K562 (cell line): Measurements from ENCODE around the gene DUS3L. TPM values are rescaled to one million over a fixed set of nuclear protein-coding genes. Genes with fewer than 3 reads are reported as not detected.
"Not testable (repeated sequence)": the region's sequence is repeated elsewhere in the genome, so short reads cannot be mapped to it uniquely, and the experiment has no call there.

Experiments
- ATAC-seq: fragments of 200-7000 bp; cut with Tn5 transposase; 3 replicates; pipeline ENCODE4 v1.9.1; 2020; ENCODE audit warnings: moderate library complexity
- BruUV-seq: library from RNA; stranded (reverse); fragments of 400-500 nt; replicated peaks from 2 replicates; lab custom pipeline; 2021; lab: Mats Ljungman, UMichigan
- CTCF ChIA-PET: fragments of 300-600 bp; formaldehyde crosslinking; extraction: SDS; loops from one replicate; lab custom pipeline; 2021; ENCODE audit warnings: low intra/inter-chr PET ratio; lab: Yijun Ruan, JAX
- POLR2A ChIA-PET: fragments of 300-600, 350-650 bp; sonication (Branson Sonifier 250); formaldehyde crosslinking; extraction: SDS; loops from one replicate; lab custom pipeline; 2021; ENCODE audit warnings: antibody characterized with exemption, inconsistent platforms; lab: Yijun Ruan, JAX
- DNase-seq, 4 experiments: peaks; one replicate each; pipeline versions ENCODE4 v3.0.0 to v3.0.0-alpha.2; 2011 to 2018; ENCODE audit warnings: low spot score in 3 of 4, mixed read lengths in 3 of 4; ENCODE audit errors: extremely low read depth in 1 of 4
- FAIRE-seq: peaks from 2 replicates; lab custom pipeline; 2011; peaks lifted over from hg19 to GRCh38; lab: Jason Lieb, UNC
- H2AFZ ChIP-seq: 2 replicates; pipeline ENCODE4 v1.6.0; 2011; ENCODE audit warnings: low read depth, low read length, control low read depth, inconsistent platforms
- H3K27ac ChIP-seq: fragments of 200-600 bp; 3 replicates; pipeline ENCODE4 v1.8.0; 2011; ENCODE audit warnings: low read depth, mild to moderate bottlenecking, control low read depth, inconsistent platforms, low read length, moderate library complexity, mixed read lengths; ENCODE audit errors: extremely low read depth
- H3K27me3 ChIP-seq, 2 experiments: fragments of 300-600 bp in 1 of 2; 2 replicates in 1 of 2; 3 replicates in 1 of 2; pipeline versions ENCODE4 v1.6.0 to v1.8.0; 2011; ENCODE audit warnings: inconsistent platforms in 2 of 2, low read length in 2 of 2, mild to moderate bottlenecking in 1 of 2, mixed read lengths in 1 of 2, moderate library complexity in 1 of 2; ENCODE audit not compliant: control insufficient read depth in 2 of 2, insufficient read depth in 2 of 2
- H3K36me3 ChIP-seq: fragments of 300-600 bp; 3 replicates; pipeline ENCODE4 v1.8.0; 2011; ENCODE audit warnings: mild to moderate bottlenecking, low read length, inconsistent platforms; ENCODE audit not compliant: control insufficient read depth, insufficient read depth
- H3K4me1 ChIP-seq, 2 experiments: fragments of 200-600 bp in 1 of 2; replicated peaks in 1 of 2; 2 replicates in 1 of 2; 3 replicates in 1 of 2; pipeline versions ENCODE4 v1.5.1 to v1.8.0; 2011; ENCODE audit warnings: inconsistent platforms in 2 of 2, low read length in 2 of 2, mild to moderate bottlenecking in 1 of 2, mixed read lengths in 1 of 2, moderate library complexity in 1 of 2; ENCODE audit not compliant: control insufficient read depth in 2 of 2, insufficient read depth in 2 of 2
- H3K4me2 ChIP-seq: 2 replicates; pipeline ENCODE4 v1.6.1; 2011; ENCODE audit warnings: low read length, control low read depth, inconsistent platforms, mixed read lengths; ENCODE audit not compliant: insufficient read depth
- H3K4me3 ChIP-seq: fragments of 200-600 bp; sonication (generic), shearing (Covaris generic); 2 replicates; pipeline ENCODE4 v1.5.1; 2016; ENCODE audit warnings: control low read depth, inconsistent platforms
- H3K79me2 ChIP-seq: fragments of 200-600 bp; 3 replicates; pipeline ENCODE4 v1.8.0; 2011; ENCODE audit warnings: low read length, inconsistent platforms; ENCODE audit not compliant: control insufficient read depth, insufficient read depth
- H3K9ac ChIP-seq, 2 experiments: 2 replicates each; pipeline versions ENCODE4 v1.6.0 to v1.6.1; 2011; ENCODE audit warnings: low read depth in 2 of 2, low read length in 2 of 2, control low read depth in 1 of 2, inconsistent platforms in 1 of 2, mild to moderate bottlenecking in 1 of 2, mixed read lengths in 1 of 2; ENCODE audit not compliant: insufficient read depth in 1 of 2
- H3K9me1 ChIP-seq: one replicate; pipeline ENCODE4 v1.6.0; 2011; ENCODE audit warnings: inconsistent platforms, mild to moderate bottlenecking, low read length, moderate library complexity; ENCODE audit not compliant: control insufficient read depth, insufficient read depth
- H3K9me3 ChIP-seq: replicated peaks from 2 replicates; pipeline ENCODE4 v1.5.1; 2011; ENCODE audit warnings: low read depth, low read length, inconsistent platforms; ENCODE audit not compliant: control insufficient read depth, insufficient read depth
- H4K20me1 ChIP-seq: replicated peaks from 2 replicates; pipeline ENCODE4 v1.6.1; 2011; ENCODE audit warnings: low read length, inconsistent platforms, mixed read lengths; ENCODE audit not compliant: control insufficient read depth, insufficient read depth
- NFIC ChIP-seq: fragments of 450-650 bp; IDR thresholded peaks from 2 replicates; pipeline ENCODE4 v1.6.1; 2017; ENCODE audit warnings: mild to moderate bottlenecking, inconsistent platforms
- NFIX ChIP-seq: fragments of 250-450 bp; sonication (Bioruptor Pico); IDR thresholded peaks from 2 replicates; pipeline ENCODE4 v1.4.0; 2020; ENCODE audit warnings: low read depth, mild to moderate bottlenecking, moderate library complexity
- WGBS: fragments of 100-300 bp; shearing (Covaris generic); methylation state at CpG from one replicate; pipeline ENCODE4 v1.1.6; 2016; ENCODE audit warnings: low coverage, mixed read lengths; ENCODE audit not compliant: insufficient coverage; ENCODE audit errors: missing lambda C conversion rate; 5-methylcytosine and 5-hydroxymethylcytosine counted together
- in situ Hi-C: fragments of 300-500 bp; cut with MboI; formaldehyde crosslinking; loops from 4 replicates; pipeline ENCODE4 v1.15.0; 2018; ENCODE audit warnings: inconsistent platforms, mixed read lengths
- intact Hi-C: fragments of 100-400 bp; cut with micrococcal nuclease; formaldehyde crosslinking; loops from 2 replicates; pipeline ENCODE4 v1.14.2; 2022
- polyA plus RNA-seq, 8 experiments: library from polyadenylated mRNA; depleted of rRNA in 4 of 8; stranded (reverse) in 5 of 8; unstranded in 3 of 8; fragments of >200 nt; fragmentation: Nextera tagmentation in 2 of 8; fragmentation: Illumina TruSeq in 1 of 8; extraction: Ambion mirVana in 2 of 8; extraction: Trizol in 1 of 8; gene quantifications; 2 replicates each; pipeline versions ENCODE4 v1.2.1 to v1.2.3, GENCODE V29; 2011 to 2014; ENCODE audit warnings: inconsistent platforms in 1 of 8, missing spikeins in 1 of 8
- total RNA-seq, 7 experiments: library from RNA; depleted of rRNA in 6 of 7; stranded (reverse); fragments of >200 nt in 6 of 7; fragmentation: Illumina TruSeq in 2 of 7; extraction: Trizol in 2 of 7; gene quantifications; 2 replicates each; pipeline versions ENCODE4 v1.2.1 to v1.2.3, GENCODE V29; 2011 to 2021; ENCODE audit warnings: low replicate concordance in 1 of 7

DUS3L gene
- total and polyA plus RNA-seq, 9 of the 15 experiments (the other 6 are each of a cell fraction or from before 2014, with no cell fraction given) = 1.7 to 102 (median 77.5) TPM

GRCh38 chr19:5748920-5749319 lies 42.0 kb downstream of the DUS3L start:
- FAIRE-seq, H3K79me2 ChIP-seq, H3K9me1 ChIP-seq, H3K36me3 ChIP-seq, CTCF ChIA-PET, DNase-seq, H3K9ac ChIP-seq, H3K27ac ChIP-seq, H4K20me1 ChIP-seq, intact Hi-C loops, H3K4me2 ChIP-seq, ATAC-seq, BruUV-seq, H3K9me3 ChIP-seq, H3K4me3 ChIP-seq, H2AFZ ChIP-seq, in situ Hi-C loops, H3K4me1 ChIP-seq: not testable (repeated sequence)
- POLR2A ChIA-PET = interaction anchor here (0.7 kb wide), 1 partner anchor 220 kb away, joined by 4 read pairs; no protein-coding TSS in a partner anchor
- peak; percentile 77 for TF ChIP-seq NFIX
- peak; percentile 96 for TF ChIP-seq NFIC
- WGBS = 5% methylated on average over 6 of the region's 6 CpGs
- peaks cover 21 to 31% of the 10 kb centered on the region in 2 experiments; a peak in 3 of 5 replicates for H3K27me3 ChIP-seq

DNA sequence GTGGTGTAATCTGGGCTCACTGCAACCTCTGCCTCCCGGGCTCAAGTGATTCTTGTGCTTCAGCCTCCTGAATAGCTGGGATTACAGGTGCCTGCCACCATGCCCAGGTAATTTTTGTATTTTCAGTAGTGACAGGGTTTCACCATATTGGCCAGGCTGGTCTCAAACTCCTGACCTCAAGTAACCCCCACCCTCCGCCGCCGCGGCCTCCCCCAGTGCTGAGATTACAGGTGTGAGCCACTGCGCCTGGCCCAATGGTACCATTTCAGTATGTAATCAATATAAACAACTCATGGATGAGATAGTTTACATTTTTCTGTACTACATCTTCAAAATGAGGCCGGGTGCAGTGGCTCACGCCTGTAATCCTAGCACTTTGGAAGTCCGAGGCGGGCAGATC lies 46.0 kb downstream of the DUS3L start:
- POLR2A ChIA-PET, intact Hi-C loops, H3K36me3 ChIP-seq, H3K9me1 ChIP-seq, BruUV-seq, H2AFZ ChIP-seq, DNase-seq, ATAC-seq, H3K4me1 ChIP-seq, H3K4me2 ChIP-seq, H4K20me1 ChIP-seq, H3K4me3 ChIP-seq, in situ Hi-C loops, H3K27ac ChIP-seq, H3K9me3 ChIP-seq, FAIRE-seq, H3K79me2 ChIP-seq, H3K9ac ChIP-seq, CTCF ChIA-PET: not testable (repeated sequence)
- WGBS = 14% methylated on average over 10 of the region's 10 CpGs
- H3K27me3 ChIP-seq = peaks cover 22 to 48% of the 10 kb centered on the region in 2 experiments; a peak in 3 of 5 replicates
